Fibroblast of villous mesenchyme (primary cell): ENCODE results near the gene SERPINA12. TPM values are rescaled to one million over a fixed set of nuclear protein-coding genes. Genes with fewer than 3 reads are reported as not detected.

Experiments
- DNase-seq: peaks from one replicate; pipeline ENCODE4 v3.0.0-alpha.2; 2010; ENCODE audit warnings: low read depth
- H3K4me3 ChIP-seq: 2 replicates; pipeline ENCODE4 v1.5.1; 2011; ENCODE audit warnings: low read depth, mild to moderate bottlenecking, low read length
- CTCF ChIP-seq: IDR thresholded peaks from 2 replicates; pipeline ENCODE4 v1.5.1; 2012; ENCODE audit warnings: low read depth, mild to moderate bottlenecking, low read length; ENCODE audit not compliant: insufficient read depth
- total RNA-seq: library from RNA; depleted of rRNA; stranded (reverse); fragments of >200 nt; gene quantifications from 2 replicates; pipeline ENCODE4 v1.2.3, GENCODE V29; 2012

SERPINA12 gene
- total RNA-seq, 1 donor: not detected

GRCh38 chr14:94548131-94548998 is 39.1 kb upstream of the SERPINA12 start:
- TF ChIP-seq CTCF: no peak
- no peak overlapping the region for H3K4me3 ChIP-seq
- DNase-seq: no peak

- no peak for DNase-seq
- no peak for TF ChIP-seq CTCF
Measured at GRCh38 chr14:94547726-94548125, 38.5 kb upstream of the SERPINA12 start.

GRCh38 chr14:94547151-94547680 is 37.9 kb upstream of the SERPINA12 start:
- no peak for TF ChIP-seq CTCF
- no peak overlapping the region for H3K4me3 ChIP-seq
- no peak for DNase-seq

More at GRCh38 chr14:94547726-94548125, 38.5 kb upstream of the SERPINA12 start:
- no peak overlapping the region for H3K4me3 ChIP-seq

- no peak for TF ChIP-seq CTCF
- H3K4me3 ChIP-seq: no peak overlapping the region
- DNase-seq: no peak
Measured at GRCh38 chr14:94545131-94545841, 36.0 kb upstream of the SERPINA12 start.

- TF ChIP-seq CTCF: no peak
- no peak for DNase-seq
- H3K4me3 ChIP-seq: no peak overlapping the region
Measured at GRCh38 chr14:94544726-94545125, 35.5 kb upstream of the SERPINA12 start.

- TF ChIP-seq CTCF: no peak
- no peak for DNase-seq
- H3K4me3 ChIP-seq: no peak overlapping the region
Measured at GRCh38 chr14:94543449-94544124, 34.3 kb upstream of the SERPINA12 start.
